Smooth muscle cell (in vitro differentiated cells): ENCODE measurements around the gene SH3TC1. TPM values are rescaled to one million over a fixed set of nuclear protein-coding genes. Genes with fewer than 3 reads are reported as not detected.

Experiments
- DNase-seq: peaks from one replicate; lab custom pipeline; 2025; ENCODE audit not compliant: unreplicated experiment; lab: John Stamatoyannopoulos, UW
- H2AFZ ChIP-seq: fragments of 200-600 bp; sonication (generic); 2 replicates; pipeline ENCODE4 v1.6.0; 2016; ENCODE audit warnings: antibody characterized with exemption, low read depth, mild to moderate bottlenecking
- H3F3A ChIP-seq: fragments of 200-600 bp; sonication (generic); 2 replicates; pipeline ENCODE4 v1.6.0; 2017; ENCODE audit warnings: antibody characterized with exemption, low read depth
- H3K27ac ChIP-seq: fragments of 200-600 bp; sonication (generic); 2 replicates; pipeline ENCODE4 v1.5.1; 2016; ENCODE audit warnings: low read depth, mild to moderate bottlenecking
- H3K27me3 ChIP-seq: fragments of 200-600 bp; sonication (generic); 2 replicates; pipeline ENCODE4 v1.6.1; 2016; ENCODE audit warnings: low read depth, mild to moderate bottlenecking
- H3K36me3 ChIP-seq: fragments of 200-600 bp; sonication (generic); 2 replicates; pipeline ENCODE4 v1.5.1; 2016; ENCODE audit warnings: low read depth
- H3K4me1 ChIP-seq: fragments of 200-600 bp; sonication (generic); 2 replicates; pipeline ENCODE4 v1.5.1; 2016; ENCODE audit warnings: low read depth
- H3K4me2 ChIP-seq: fragments of 200-600 bp; sonication (generic); 2 replicates; pipeline ENCODE4 v1.6.0; 2016; ENCODE audit warnings: mild to moderate bottlenecking
- H3K4me3 ChIP-seq: fragments of 200-600 bp; sonication (generic); 2 replicates; pipeline ENCODE4 v1.5.1; 2016; ENCODE audit warnings: mild to moderate bottlenecking
- H3K79me2 ChIP-seq: fragments of 200-600 bp; sonication (generic); 2 replicates; pipeline ENCODE4 v1.6.0; 2016; ENCODE audit warnings: low read depth, mild to moderate bottlenecking
- H3K9ac ChIP-seq: fragments of 200-600 bp; sonication (generic); 2 replicates; pipeline ENCODE4 v1.6.0; 2016; ENCODE audit warnings: low read depth
- H3K9me3 ChIP-seq: fragments of 200-600 bp; sonication (generic); replicated peaks from 2 replicates; pipeline ENCODE4 v1.5.1; 2016; ENCODE audit warnings: low read depth
- H4K20me1 ChIP-seq: fragments of 200-600 bp; sonication (generic); 2 replicates; pipeline ENCODE4 v1.6.0; 2016; ENCODE audit warnings: low read depth
- WGBS: methylation state at CpG from one replicate; pipeline ENCODE4 v1.1.7; 2016; ENCODE audit warnings: low lambda C conversion rate; 5-methylcytosine and 5-hydroxymethylcytosine counted together
- polyA plus RNA-seq: library from polyadenylated mRNA; unstranded; fragments of >200 nt; fragmentation: Nextera tagmentation; extraction: Ambion mirVana; gene quantifications from 2 replicates; pipeline ENCODE4 v1.2.1, GENCODE V29; 2016
- total RNA-seq: library from RNA; depleted of rRNA; stranded (reverse); fragments of >200 nt; gene quantifications from 2 replicates; pipeline ENCODE4 v1.2.3, GENCODE V29; 2014
- TF ChIP-seq, protein P1 (sequence below): fragments of 200-600 bp; sonication (generic); IDR thresholded peaks from 2 replicates; pipeline ENCODE4 v1.5.1; 2017; ENCODE audit warnings: borderline replicate concordance, mild to moderate bottlenecking, antibody characterized with exemption; ENCODE audit not compliant: insufficient read depth, poor library complexity, severe bottlenecking

SH3TC1 gene
- total and polyA plus RNA-seq, 2 experiments from 2014 or later = 7.8 to 17.7 TPM

DNA sequence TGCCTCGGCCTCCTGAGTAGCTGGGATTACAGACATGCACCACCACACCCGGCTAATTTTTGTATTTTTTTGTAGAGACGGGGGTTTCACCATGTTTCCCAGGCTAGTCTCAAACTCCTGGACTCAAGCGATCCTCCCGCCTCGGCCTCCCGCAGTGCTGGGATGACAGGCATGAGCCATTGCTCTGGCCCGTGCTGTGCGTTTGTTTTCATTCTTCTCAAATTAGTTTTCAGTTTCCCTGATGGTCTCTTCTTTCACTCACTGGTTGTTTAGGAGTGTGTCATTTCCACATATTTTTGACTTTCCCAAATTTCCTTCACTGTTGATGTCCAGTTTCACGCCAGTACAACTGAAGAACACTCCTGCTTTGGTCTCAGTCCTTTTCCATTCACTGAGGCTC is 31.8 kb downstream of the SH3TC1 start:
- Histone ChIP-seq H3K27ac (no peak overlapping the region), H3K4me1 (peaks cover 6% of the 10 kb centered on the region), H2AFZ (no peak overlapping the region), H3K4me3 (no peak overlapping the region), H4K20me1 (no peaks in the 10 kb centered on the region), H3K79me2 (no peaks in the 10 kb centered on the region), H3K9ac (no peak overlapping the region), H3K4me2 (no peak overlapping the region), H3K9me3 (no peaks in the 10 kb centered on the region), H3K36me3 (no peaks in the 10 kb centered on the region), H3F3A (no peaks in the 10 kb centered on the region), H3K27me3 (no peaks in the 10 kb centered on the region)
- no peak for DNase-seq
- 95% methylated on average over 10 of the region's 10 CpGs for WGBS
- TF ChIP-seq, protein P1, sequence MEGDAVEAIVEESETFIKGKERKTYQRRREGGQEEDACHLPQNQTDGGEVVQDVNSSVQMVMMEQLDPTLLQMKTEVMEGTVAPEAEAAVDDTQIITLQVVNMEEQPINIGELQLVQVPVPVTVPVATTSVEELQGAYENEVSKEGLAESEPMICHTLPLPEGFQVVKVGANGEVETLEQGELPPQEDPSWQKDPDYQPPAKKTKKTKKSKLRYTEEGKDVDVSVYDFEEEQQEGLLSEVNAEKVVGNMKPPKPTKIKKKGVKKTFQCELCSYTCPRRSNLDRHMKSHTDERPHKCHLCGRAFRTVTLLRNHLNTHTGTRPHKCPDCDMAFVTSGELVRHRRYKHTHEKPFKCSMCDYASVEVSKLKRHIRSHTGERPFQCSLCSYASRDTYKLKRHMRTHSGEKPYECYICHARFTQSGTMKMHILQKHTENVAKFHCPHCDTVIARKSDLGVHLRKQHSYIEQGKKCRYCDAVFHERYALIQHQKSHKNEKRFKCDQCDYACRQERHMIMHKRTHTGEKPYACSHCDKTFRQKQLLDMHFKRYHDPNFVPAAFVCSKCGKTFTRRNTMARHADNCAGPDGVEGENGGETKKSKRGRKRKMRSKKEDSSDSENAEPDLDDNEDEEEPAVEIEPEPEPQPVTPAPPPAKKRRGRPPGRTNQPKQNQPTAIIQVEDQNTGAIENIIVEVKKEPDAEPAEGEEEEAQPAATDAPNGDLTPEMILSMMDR = no peak

DNA sequence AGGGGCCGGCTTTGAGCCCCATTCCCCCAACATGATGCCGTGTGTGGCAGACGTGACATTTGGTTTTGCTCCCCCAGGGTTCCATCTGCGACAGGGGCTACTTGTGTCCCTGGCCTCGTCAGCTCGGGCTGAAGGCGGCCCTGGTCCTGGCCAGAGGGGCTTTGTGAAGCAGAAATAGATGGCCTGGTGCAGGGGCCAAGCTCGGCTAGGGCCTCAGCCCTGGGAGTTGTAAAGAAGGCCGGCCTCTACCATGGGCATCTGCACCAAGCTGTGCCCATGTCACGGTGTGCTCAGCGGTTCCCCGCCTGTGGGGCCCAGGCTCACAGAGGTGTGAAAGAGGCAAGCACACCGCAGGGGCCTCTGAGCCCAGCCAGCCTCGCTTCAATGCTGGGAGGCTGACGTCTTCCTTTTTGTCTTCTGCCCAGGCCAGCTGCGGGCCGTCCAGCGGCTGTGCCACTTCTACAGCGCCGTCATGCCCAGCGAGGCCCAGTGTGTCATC is 32.5 kb downstream of the SH3TC1 start:
- Histone ChIP-seq H3K4me1 (no peaks in the 10 kb centered on the region), H3K9me3 (no peaks in the 10 kb centered on the region), H3K36me3 (no peaks in the 10 kb centered on the region), H3F3A (no peaks in the 10 kb centered on the region), H3K4me2 (no peak overlapping the region), H3K9ac (no peak overlapping the region), H3K27me3 (no peaks in the 10 kb centered on the region), H3K27ac (no peak overlapping the region), H3K79me2 (no peaks in the 10 kb centered on the region), H2AFZ (no peak overlapping the region), H4K20me1 (no peaks in the 10 kb centered on the region), H3K4me3 (no peak overlapping the region)
- 92% methylated on average over 21 of the region's 21 CpGs for WGBS
- no peak for DNase-seq
- TF ChIP-seq, protein P1 = no peak

DNA sequence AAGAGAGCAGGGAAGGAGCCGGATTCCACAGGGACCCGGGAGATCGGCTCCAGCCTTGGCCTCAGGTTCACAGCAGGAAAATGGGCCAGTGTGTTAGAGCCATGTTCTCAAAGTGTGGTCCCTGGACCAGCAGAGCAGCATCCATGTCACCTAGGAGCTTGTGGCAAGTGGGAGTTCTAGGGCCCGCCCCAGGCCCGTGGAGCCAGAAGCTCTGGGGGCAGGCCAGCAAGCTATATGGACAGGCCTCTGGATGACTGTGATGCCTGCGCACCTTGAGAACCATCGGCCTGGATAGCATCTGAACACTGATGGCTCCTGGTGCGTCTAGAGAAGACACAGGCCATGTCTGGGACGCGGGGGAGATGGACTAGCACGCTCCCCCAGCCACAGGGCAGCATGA is 33.7 kb downstream of the SH3TC1 start:
- H3K36me3 ChIP-seq = no peaks in the 10 kb centered on the region
- no peaks in the 10 kb centered on the region for H3F3A ChIP-seq
- no peaks in the 10 kb centered on the region for H3K4me1 ChIP-seq
- H3K4me2 ChIP-seq = no peak overlapping the region
- H3K79me2 ChIP-seq = no peaks in the 10 kb centered on the region
- no peaks in the 10 kb centered on the region for H3K9me3 ChIP-seq
- WGBS = 97% methylated on average over 9 of the region's 11 CpGs
- no peak overlapping the region for H3K9ac ChIP-seq
- no peak overlapping the region for H3K4me3 ChIP-seq
- H2AFZ ChIP-seq = no peak overlapping the region
- DNase-seq = no peak
- no peaks in the 10 kb centered on the region for H4K20me1 ChIP-seq
- TF ChIP-seq, protein P1 = no peak
- H3K27ac ChIP-seq = no peak overlapping the region
- H3K27me3 ChIP-seq = no peaks in the 10 kb centered on the region
